SU-DHL-6 (cell line): Measurements from ENCODE around the gene SLC22A15.

Experiments used
- H2AFZ ChIP-seq: fragments of 200-600 bp; sonication (generic); 2 replicates; pipeline ENCODE4 v1.6.1; 2014; ENCODE audit warnings: low read depth, mild to moderate bottlenecking, moderate library complexity, mixed read lengths, antibody characterized with exemption, low read length; ENCODE audit not compliant: severe bottlenecking
- H3F3A ChIP-seq: fragments of 200-600 bp; shearing (Covaris generic); 2 replicates; pipeline ENCODE4 v1.6.0; 2016; ENCODE audit warnings: antibody characterized with exemption, mild to moderate bottlenecking; ENCODE audit not compliant: insufficient read depth
- H3K27ac ChIP-seq: fragments of 200-600 bp; sonication (generic); 2 replicates; pipeline ENCODE4 v1.5.1; 2016; ENCODE audit warnings: low read depth, mild to moderate bottlenecking, low read length, moderate library complexity, mixed read lengths
- H3K27me3 ChIP-seq: fragments of 200-600 bp; sonication (generic), shearing (Covaris generic); 2 replicates; pipeline ENCODE4 v1.6.0; 2014; ENCODE audit warnings: mild to moderate bottlenecking, low read length
- H3K36me3 ChIP-seq: fragments of 200-600 bp; sonication (generic); 2 replicates; pipeline ENCODE4 v1.6.1; 2014; ENCODE audit warnings: mild to moderate bottlenecking, low read length, mixed read lengths
- H3K4me2 ChIP-seq: fragments of 300-600, 200-600 bp; shearing (Covaris generic), sonication (generic); 2 replicates; pipeline ENCODE4 v1.6.0; 2014; ENCODE audit warnings: low read length, low read depth, mild to moderate bottlenecking; ENCODE audit not compliant: poor library complexity, severe bottlenecking
- H3K4me3 ChIP-seq: fragments of 200-600 bp; sonication (generic); 2 replicates; pipeline ENCODE4 v1.5.1; 2014; ENCODE audit warnings: antibody characterized with exemption, low read length, mild to moderate bottlenecking, mixed read lengths; ENCODE audit not compliant: insufficient read depth, poor library complexity, severe bottlenecking
- H3K79me2 ChIP-seq: fragments of 200-600 bp; sonication (generic); 2 replicates; pipeline ENCODE4 v1.6.1; 2014; ENCODE audit warnings: mild to moderate bottlenecking, low read length, moderate library complexity; ENCODE audit not compliant: insufficient read depth
- H3K9ac ChIP-seq: fragments of 200-600 bp; sonication (generic); 2 replicates; pipeline ENCODE4 v1.7.0; 2014; ENCODE audit warnings: mild to moderate bottlenecking, low read length
- H3K9me2 ChIP-seq: fragments of 200-600 bp; sonication (generic); replicated peaks from 2 replicates; pipeline ENCODE4 v1.6.1; 2014; ENCODE audit warnings: low read length; ENCODE audit not compliant: insufficient read depth
- H3K9me3 ChIP-seq: fragments of 200-600 bp; sonication (generic); 2 replicates; pipeline ENCODE4 v1.6.1; 2014; ENCODE audit warnings: low read length, mixed read lengths; ENCODE audit not compliant: insufficient read depth
- H4K20me1 ChIP-seq: fragments of 200-600 bp; sonication (generic); 2 replicates; pipeline ENCODE4 v1.6.1; 2014; ENCODE audit warnings: low read depth, mild to moderate bottlenecking, antibody characterized with exemption, low read length, moderate library complexity, mixed read lengths
- CTCF ChIP-seq: fragments of 200-600 bp; sonication (generic); IDR thresholded peaks from one replicate; pipeline ENCODE4 v1.5.1; 2017; ENCODE audit warnings: antibody characterized with exemption, mild to moderate bottlenecking, low read length, moderate library complexity; ENCODE audit not compliant: insufficient read depth, poor library complexity, severe bottlenecking
- EZH2phosphoT487 ChIP-seq: fragments of 200-600 bp; sonication (generic), shearing (Covaris generic); conservative IDR thresholded peaks from 2 replicates; pipeline ENCODE4 v1.6.1; 2018; ENCODE audit warnings: mild to moderate bottlenecking, antibody characterized with exemption, low read length, moderate library complexity, mixed read lengths

Gene SLC22A15

GRCh38 chr1:116096013-116096618, 119.8 kb downstream of the SLC22A15 start:
- no peaks in the 10 kb centered on the region for H3K27me3 ChIP-seq
- H3K27ac ChIP-seq = no peak overlapping the region
- H2AFZ ChIP-seq = no peak overlapping the region
- H3K36me3 ChIP-seq = no peaks in the 10 kb centered on the region
- no peaks in the 10 kb centered on the region for H3F3A ChIP-seq
- H4K20me1 ChIP-seq = no peaks in the 10 kb centered on the region
- no peaks in the 10 kb centered on the region for H3K9me2 ChIP-seq
- no peak overlapping the region for H3K9ac ChIP-seq
- H3K79me2 ChIP-seq = no peaks in the 10 kb centered on the region
- no peaks in the 10 kb centered on the region for H3K9me3 ChIP-seq
- no peak overlapping the region for H3K4me2 ChIP-seq
- no peak overlapping the region for H3K4me3 ChIP-seq
- no peak for TF ChIP-seq EZH2phosphoT487
- no peak for TF ChIP-seq CTCF

DNA sequence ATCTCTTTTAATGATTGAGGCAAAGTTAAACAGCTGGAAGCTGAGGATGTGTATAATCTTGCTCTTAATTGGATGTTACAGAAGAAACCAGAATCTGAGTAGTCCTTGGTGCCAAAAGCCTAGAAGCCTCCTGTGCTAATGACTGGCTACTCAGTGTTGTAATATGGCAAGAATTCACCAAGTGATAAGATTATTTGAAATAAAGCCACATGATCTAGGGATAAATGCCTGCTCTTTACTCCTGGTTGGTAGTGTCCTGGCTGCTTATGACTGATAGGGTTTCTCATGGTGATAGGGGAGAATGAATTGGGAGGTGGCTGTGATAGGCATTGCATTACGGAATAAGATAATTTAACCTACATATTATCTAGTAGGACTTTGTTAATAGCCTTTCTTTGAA, 121.3 kb downstream of the SLC22A15 start:
- H3K4me3 ChIP-seq = no peak overlapping the region
- H3K9me3 ChIP-seq = no peaks in the 10 kb centered on the region
- H4K20me1 ChIP-seq = no peaks in the 10 kb centered on the region
- no peak overlapping the region for H3K27ac ChIP-seq
- no peaks in the 10 kb centered on the region for H3F3A ChIP-seq
- H2AFZ ChIP-seq = no peak overlapping the region
- no peak overlapping the region for H3K9ac ChIP-seq
- H3K4me2 ChIP-seq = no peak overlapping the region
- H3K27me3 ChIP-seq = no peaks in the 10 kb centered on the region
- no peaks in the 10 kb centered on the region for H3K9me2 ChIP-seq
- H3K79me2 ChIP-seq = no peaks in the 10 kb centered on the region
- H3K36me3 ChIP-seq = no peaks in the 10 kb centered on the region
- no peak for TF ChIP-seq CTCF
- TF ChIP-seq EZH2phosphoT487 = no peak

DNA sequence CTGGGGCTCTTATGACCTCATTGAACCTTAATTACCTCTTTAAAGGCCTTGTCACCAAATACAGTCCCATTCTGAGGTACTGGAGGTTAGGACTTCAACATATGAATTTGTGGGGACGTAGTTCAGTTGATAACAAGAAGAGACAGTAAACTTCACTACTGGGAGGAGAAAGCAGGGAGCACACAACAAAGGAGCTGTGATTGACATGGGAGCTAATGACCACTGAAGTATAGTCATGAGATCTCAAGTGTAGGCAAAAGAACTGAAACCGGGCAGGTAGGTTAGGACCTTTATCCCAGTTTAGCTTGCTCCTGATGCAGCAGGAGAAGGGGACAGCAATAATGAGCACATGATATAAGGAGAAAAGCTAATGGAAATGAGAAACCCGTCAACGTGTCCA, 123.1 kb downstream of the SLC22A15 start:
- H2AFZ ChIP-seq = no peak overlapping the region
- TF ChIP-seq CTCF (no peak), EZH2phosphoT487 (no peak)
- no peaks in the 10 kb centered on the region for H3K36me3 ChIP-seq
- H3K4me3 ChIP-seq = no peak overlapping the region
- no peak overlapping the region for H3K27ac ChIP-seq
- H3K9me2 ChIP-seq = no peaks in the 10 kb centered on the region
- H3K9me3 ChIP-seq = no peaks in the 10 kb centered on the region
- H3K79me2 ChIP-seq = no peaks in the 10 kb centered on the region
- H4K20me1 ChIP-seq = no peaks in the 10 kb centered on the region
- no peak overlapping the region for H3K4me2 ChIP-seq
- H3F3A ChIP-seq = no peaks in the 10 kb centered on the region
- H3K27me3 ChIP-seq = no peaks in the 10 kb centered on the region
- H3K9ac ChIP-seq = no peak overlapping the region
